Measurements from ENCODE around the gene RAB3GAP1.

GRCh38 chr2:135010200-135010942 lies 41.7 kb upstream of the RAB3GAP1 start:
- TF ChIP-seq CTCF (conservative IDR thresholded peaks at IDR 0.05; ENCODE audit: low read depth, low read length) (no peak), EZH2 (IDR thresholded peaks at IDR 0.05; ENCODE audit: borderline replicate concordance, low read depth, low read length, poor library complexity, severe bottlenecking) (no peak)
